ENCODE measurements around the gene CAMK2B.
"Not testable (repeated sequence)": the region's sequence is repeated elsewhere in the genome, so short reads cannot be mapped to it uniquely, and the experiment has no call there.

Gene CAMK2B

GRCh38 chr7:44186736-44187135 is 138.7 kb downstream of the CAMK2B start:
- DNase-seq, result no peak

DNA sequence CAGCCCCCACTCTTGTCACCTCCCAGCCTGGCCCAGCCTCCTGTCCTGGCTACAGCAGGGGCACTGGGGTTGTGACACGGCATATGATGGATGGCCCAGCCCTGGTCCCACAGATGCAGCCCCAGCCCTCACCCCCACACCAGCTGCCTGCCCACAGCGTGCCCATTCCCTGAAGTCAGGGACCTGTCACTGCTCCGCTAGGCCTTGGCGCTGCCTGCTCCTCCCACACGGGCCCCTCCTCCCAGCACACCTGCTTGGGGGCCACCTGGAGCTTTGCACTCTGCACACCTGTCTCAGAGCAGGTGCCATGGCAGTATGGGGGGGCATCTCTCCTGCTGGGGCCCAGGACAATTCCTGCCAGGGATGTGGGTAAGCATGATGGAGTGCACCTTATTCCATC is 139.7 kb downstream of the CAMK2B start:
- no peak for DNase-seq

GRCh38 chr7:44184873-44185446 is 140.4 kb downstream of the CAMK2B start:
- DNase-seq, result no peak

GRCh38 chr7:44184206-44184872 is 141.1 kb downstream of the CAMK2B start:
- no peak for DNase-seq

- no peak for DNase-seq
Measured at GRCh38 chr7:44183386-44183785, 142.0 kb downstream of the CAMK2B start.

GRCh38 chr7:44182827-44183226 is 142.6 kb downstream of the CAMK2B start:
- no peak for DNase-seq

DNA sequence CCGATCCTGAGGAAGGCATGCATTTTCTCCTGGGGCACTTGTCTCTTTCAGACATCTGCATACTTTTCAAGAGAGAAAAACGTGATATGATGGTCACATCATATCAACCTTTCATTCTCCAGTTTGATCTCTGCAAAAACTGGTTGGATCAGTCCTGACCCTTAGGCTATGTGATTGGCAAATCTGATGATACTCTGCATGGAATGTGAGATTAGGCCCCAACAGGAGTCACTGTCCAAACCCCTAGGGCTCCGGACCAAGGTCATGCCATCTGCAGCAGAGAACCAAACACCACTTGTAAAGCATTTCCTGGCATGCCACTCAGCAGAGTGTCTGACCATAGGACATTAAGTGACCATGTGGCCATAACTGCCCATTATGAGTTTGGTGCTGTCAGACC is 144.8 kb downstream of the CAMK2B start:
- no peak for DNase-seq

GRCh38 chr7:44177570-44178131 is 147.7 kb downstream of the CAMK2B start:
- no peak for DNase-seq

GRCh38 chr7:44176486-44176885 is 148.9 kb downstream of the CAMK2B start:
- DNase-seq, result no peak

DNA sequence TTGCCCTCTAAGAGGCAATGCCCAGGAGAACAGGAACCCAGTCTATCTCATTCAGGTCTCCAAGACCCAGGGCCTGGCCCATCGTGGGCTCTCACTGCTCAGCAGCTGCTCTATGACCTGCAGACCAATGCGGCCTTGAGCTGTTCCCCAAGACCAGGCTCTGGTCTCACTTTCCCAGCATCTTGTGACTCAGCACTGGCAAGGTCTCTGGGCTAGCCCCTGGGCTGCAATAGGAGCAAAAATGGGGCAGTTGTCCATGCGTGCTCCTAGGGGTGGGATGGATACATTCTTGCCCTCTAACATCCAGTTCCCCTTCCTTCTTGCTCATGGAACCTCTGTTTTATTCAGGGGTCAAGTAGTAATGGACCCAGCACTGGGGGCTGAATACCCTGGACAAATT is 149.7 kb downstream of the CAMK2B start:
- no peak for DNase-seq

DNA sequence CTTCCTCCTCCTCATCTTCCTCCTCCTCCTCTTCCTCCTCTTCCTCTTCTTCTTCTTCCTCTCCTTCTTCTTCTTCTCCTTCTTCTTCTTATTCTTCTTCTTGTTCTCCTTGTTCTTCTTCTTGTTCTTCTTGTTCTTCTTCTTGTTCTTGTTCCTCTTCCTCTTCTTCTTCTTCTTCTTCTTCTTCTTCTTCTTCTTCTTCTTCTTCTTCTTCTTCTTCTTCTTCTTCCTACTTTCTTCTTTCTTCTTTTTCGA is 150.8 kb downstream of the CAMK2B start:
- DNase-seq, result not testable (repeated sequence)

GRCh38 chr7:44173911-44174693 is 151.3 kb downstream of the CAMK2B start:
- DNase-seq, result no peak

DNA sequence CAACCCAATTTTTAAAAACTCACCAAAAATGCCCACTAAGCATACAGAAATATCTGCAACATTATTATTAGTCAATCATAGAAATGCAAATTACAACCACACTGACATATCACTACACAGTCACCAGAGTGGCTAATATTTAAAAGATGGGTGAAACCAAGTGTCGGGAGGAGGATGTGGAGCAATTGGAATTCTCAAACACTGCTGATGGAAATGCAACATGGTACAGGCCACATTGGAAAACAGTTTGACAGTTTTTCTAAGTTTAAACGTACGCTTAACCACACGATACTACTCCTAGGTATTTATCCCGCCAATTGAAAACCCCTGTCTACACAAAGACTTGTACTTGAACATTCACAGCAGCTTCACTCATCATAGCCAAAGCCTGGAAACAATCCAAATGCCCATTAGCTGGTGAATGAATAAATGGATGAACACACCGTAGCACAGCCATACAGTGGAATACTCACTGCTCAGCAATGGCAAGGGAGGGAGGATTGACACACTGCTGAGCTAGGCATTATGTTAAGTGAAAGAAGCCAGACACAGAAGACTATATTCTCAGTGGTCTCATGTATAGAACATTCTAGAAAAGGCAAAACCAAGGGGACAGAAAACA is 152.5 kb downstream of the CAMK2B start:
- DNase-seq, result peak; percentile 14

DNA sequence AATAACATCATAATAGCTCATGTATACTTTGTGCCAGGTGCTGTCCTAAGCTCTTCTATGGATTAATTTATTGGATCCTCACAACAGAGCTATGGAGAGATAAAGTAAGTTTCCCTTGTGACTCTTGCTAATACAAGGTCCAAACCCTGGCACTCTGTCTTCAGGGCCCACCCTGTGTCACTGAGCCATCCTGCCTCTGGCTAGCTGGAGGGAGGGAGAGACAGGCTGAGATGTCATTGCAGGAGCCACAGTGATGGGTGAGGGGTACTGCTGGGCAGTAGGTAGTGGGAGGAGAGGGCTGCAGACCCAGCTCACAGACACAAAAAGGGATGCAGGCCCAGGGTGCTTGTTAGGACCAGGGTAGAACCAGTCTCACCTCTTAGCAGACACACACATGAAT is 153.0 kb downstream of the CAMK2B start:
- no peak for DNase-seq

DNA sequence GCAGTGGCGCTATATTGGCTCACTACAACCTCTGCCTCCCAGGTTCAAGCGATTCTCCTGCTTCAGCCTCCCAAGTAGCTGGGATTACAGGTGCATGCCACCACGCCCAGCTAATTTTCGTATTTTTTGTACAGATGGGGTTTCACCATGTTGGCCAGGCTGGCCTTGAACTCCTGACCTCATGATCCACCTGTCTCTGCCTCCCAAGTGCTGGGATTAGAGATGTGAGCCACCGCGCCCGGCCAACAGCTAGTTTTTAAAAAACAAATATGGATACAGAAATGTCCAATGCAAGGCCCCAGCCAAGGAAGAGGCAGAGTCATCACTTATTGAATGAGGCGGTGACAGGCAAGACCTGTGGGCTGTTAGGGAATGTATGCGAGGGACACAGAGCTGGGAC is 153.5 kb downstream of the CAMK2B start:
- not testable (repeated sequence) for DNase-seq

DNA sequence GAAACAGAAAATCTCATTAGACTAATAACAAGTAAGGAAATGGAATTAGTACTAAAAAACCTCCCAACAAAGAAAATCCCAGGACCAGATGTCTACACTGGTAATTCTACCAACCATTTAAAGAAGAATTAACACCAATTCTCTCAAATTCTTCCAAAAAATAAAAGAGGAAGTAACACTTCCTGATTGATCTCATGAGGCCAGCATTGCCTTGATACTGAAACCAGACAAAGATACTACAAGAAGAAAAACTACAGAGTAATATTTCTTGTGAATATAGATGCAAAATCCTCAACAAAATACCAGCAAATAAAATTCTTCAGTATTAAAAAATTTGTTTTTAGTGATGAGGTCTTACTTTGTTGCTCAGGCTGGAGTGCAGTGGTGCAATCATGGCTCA is 157.5 kb downstream of the CAMK2B start:
- DNase-seq, result no peak
